ENCODE data around the gene ZSWIM3. TPM values are rescaled to one million over a fixed set of nuclear protein-coding genes. Genes with fewer than 3 reads are reported as not detected.
"Not testable (repeated sequence)": the region's sequence is repeated elsewhere in the genome, so short reads cannot be mapped to it uniquely, and the experiment has no call there.

ZSWIM3 gene
- polyA plus RNA-seq, 3 donors from 2014 or later = 1.2 to 3.1 TPM; not detected in 1

- peak overlapping the region; percentile 69 to 82 (median 77) for H3K4me3 Mint-ChIP-seq
- H3K4me1 Mint-ChIP-seq = peaks cover 11 to 13% of the 10 kb centered on the region in 2 donors
- no peaks in the 10 kb centered on the region for H3K36me3 Mint-ChIP-seq
- peaks cover 0 to 2% (median 0%) of the 10 kb centered on the region in 6 donors for H3K9me3 Mint-ChIP-seq
- H3K27me3 Mint-ChIP-seq (ENCODE audit: low read depth in 3 of 3) = peaks cover 8 to 18% (median 11%) of the 10 kb centered on the region in 3 donors
- DNase-seq = peak; percentile 22 to 31 (median 28)
- peak overlapping the region in 2 of 6 donors; percentile 69 for H3K27ac Mint-ChIP-seq
Observed at GRCh38 chr20:45823949-45824835, 33.2 kb upstream of the ZSWIM3 start.

- peaks cover 11 to 13% of the 10 kb centered on the region in 2 donors for H3K4me1 Mint-ChIP-seq
- DNase-seq = no peak
- H3K9me3 Mint-ChIP-seq = peaks cover 0 to 2% (median 0%) of the 10 kb centered on the region in 6 donors
- H3K36me3 Mint-ChIP-seq = no peaks in the 10 kb centered on the region
- no peak overlapping the region for H3K4me3 Mint-ChIP-seq
- H3K27me3 Mint-ChIP-seq (ENCODE audit: low read depth in 3 of 3) = peaks cover 6 to 11% (median 11%) of the 10 kb centered on the region in 3 donors
- no peak overlapping the region for H3K27ac Mint-ChIP-seq
Observed at GRCh38 chr20:45826381-45827019, 30.9 kb upstream of the ZSWIM3 start.

- no peak within 1 kb of the TSS for H3K4me3 Mint-ChIP-seq
- H3K4me1 Mint-ChIP-seq = peaks cover 11 to 13% of the 10 kb centered on the region in 2 donors
- no peak for DNase-seq
- H3K9me3 Mint-ChIP-seq = peaks cover 0 to 2% (median 0%) of the 10 kb centered on the region in 6 donors
- no peaks in the 10 kb centered on the region for H3K36me3 Mint-ChIP-seq
- peaks cover 6 to 11% (median 10%) of the 10 kb centered on the region in 3 donors for H3K27me3 Mint-ChIP-seq (ENCODE audit: low read depth in 3 of 3)
- H3K27ac Mint-ChIP-seq = no peak within 1 kb of the TSS
Observed at GRCh38 chr20:45827030-45827652, 30.3 kb upstream of the ZSWIM3 start, which contains the start of gene TNNC2. TNNC2 (minus strand) TSS chr20:45827312; CDS start chr20:45827248, 64 bp downstream.

- H3K27ac Mint-ChIP-seq = no peak overlapping the region
- peaks cover 11 to 14% of the 10 kb centered on the region in 2 donors for H3K4me1 Mint-ChIP-seq
- no peaks in the 10 kb centered on the region for H3K36me3 Mint-ChIP-seq
- no peak overlapping the region for H3K4me3 Mint-ChIP-seq
- DNase-seq = no peak
- H3K9me3 Mint-ChIP-seq = peaks cover 0 to 2% (median 0%) of the 10 kb centered on the region in 6 donors
- peaks cover 6 to 10% (median 9%) of the 10 kb centered on the region in 3 donors for H3K27me3 Mint-ChIP-seq (ENCODE audit: low read depth in 3 of 3)
Observed at GRCh38 chr20:45827712-45828111, 29.7 kb upstream of the ZSWIM3 start.

GRCh38 chr20:45828589-45828988, 28.8 kb upstream of the ZSWIM3 start:
- Mint-ChIP-seq H3K9me3 (peaks cover 0 to 2% (median 0%) of the 10 kb centered on the region in 6 donors), H3K4me3 (no peak overlapping the region), H3K27ac (no peak overlapping the region), H3K27me3 (ENCODE audit: low read depth in 3 of 3) (peaks cover 6 to 9% (median 6%) of the 10 kb centered on the region in 3 donors), H3K4me1 (peaks cover 17 to 20% of the 10 kb centered on the region in 2 donors), H3K36me3 (no peaks in the 10 kb centered on the region)
- no peak for DNase-seq

- H3K9me3 Mint-ChIP-seq; H3K4me1 Mint-ChIP-seq; H3K4me3 Mint-ChIP-seq; DNase-seq; H3K27ac Mint-ChIP-seq; H3K27me3 Mint-ChIP-seq (ENCODE audit: low read depth in 3 of 3); H3K36me3 Mint-ChIP-seq: not testable (repeated sequence)
Observed at GRCh38 chr20:45829673-45830106, 27.7 kb upstream of the ZSWIM3 start.

GRCh38 chr20:45832619-45833018, 24.8 kb upstream of the ZSWIM3 start:
- Mint-ChIP-seq H3K9me3 (peaks cover 0 to 2% (median 0%) of the 10 kb centered on the region in 6 donors), H3K27me3 (ENCODE audit: low read depth in 3 of 3) (no peaks in the 10 kb centered on the region), H3K27ac (no peak overlapping the region), H3K4me3 (peak overlapping the region; percentile 59 to 86 (median 78)), H3K4me1 (peaks cover 9 to 12% of the 10 kb centered on the region in 2 donors), H3K36me3 (no peaks in the 10 kb centered on the region)
- DNase-seq = no peak

- DNase-seq = peak; percentile 15 to 31 (median 30)
Observed at GRCh38 chr20:45833030-45833882, 24.2 kb upstream of the ZSWIM3 start, which contains the start of gene SNX21. SNX21 (plus strand) TSS chr20:45833799; CDS start chr20:45833920, 121 bp downstream.

GRCh38 chr20:45833883-45834796, 23.3 kb upstream of the ZSWIM3 start:
- H3K27ac Mint-ChIP-seq = no peak overlapping the region
- H3K4me1 Mint-ChIP-seq = peaks cover 9 to 12% of the 10 kb centered on the region in 2 donors
- H3K9me3 Mint-ChIP-seq = no peaks in the 10 kb centered on the region

More at GRCh38 chr20:45833030-45833882, 24.2 kb upstream of the ZSWIM3 start, which contains the start of gene SNX21:
- Mint-ChIP-seq H3K4me1 (peaks cover 9 to 12% of the 10 kb centered on the region in 2 donors), H3K9me3 (peaks cover 0 to under 1% (median 0%) of the 10 kb centered on the region in 6 donors), H3K27me3 (ENCODE audit: low read depth in 3 of 3) (no peaks in the 10 kb centered on the region), H3K36me3 (no peaks in the 10 kb centered on the region), H3K27ac (peak within 1 kb of the TSS in 3 of 6 donors; percentile 3 to 66 (median 32)), H3K4me3 (peak within 1 kb of the TSS; percentile 75 to 86 (median 83))

GRCh38 chr20:45834797-45835161, 22.6 kb upstream of the ZSWIM3 start:
- Mint-ChIP-seq H3K4me1 (peaks cover 9 to 12% of the 10 kb centered on the region in 2 donors), H3K27me3 (ENCODE audit: low read depth in 3 of 3) (no peaks in the 10 kb centered on the region), H3K9me3 (no peaks in the 10 kb centered on the region), H3K4me3 (peak overlapping the region; percentile 60 to 83 (median 64)), H3K36me3 (no peaks in the 10 kb centered on the region), H3K27ac (no peak overlapping the region)
- no peak for DNase-seq

More at GRCh38 chr20:45833883-45834796, 23.3 kb upstream of the ZSWIM3 start:
- H3K4me3 Mint-ChIP-seq = peak overlapping the region; percentile 60 to 86 (median 83)
- H3K27me3 Mint-ChIP-seq (ENCODE audit: low read depth in 3 of 3) = no peaks in the 10 kb centered on the region
- H3K36me3 Mint-ChIP-seq = no peaks in the 10 kb centered on the region
- DNase-seq = peak; percentile 35 to 44 (median 42)

- H3K27ac Mint-ChIP-seq = no peak overlapping the region
- no peak for DNase-seq
- H3K9me3 Mint-ChIP-seq = no peaks in the 10 kb centered on the region
Observed at GRCh38 chr20:45835329-45835765, 22.1 kb upstream of the ZSWIM3 start.

GRCh38 chr20:45835825-45836224, 21.6 kb upstream of the ZSWIM3 start:
- Mint-ChIP-seq H3K4me3 (peak overlapping the region in 2 of 5 donors; percentile 29 to 51), H3K27me3 (ENCODE audit: low read depth in 3 of 3) (no peaks in the 10 kb centered on the region), H3K4me1 (peaks cover 9 to 12% of the 10 kb centered on the region in 2 donors), H3K27ac (no peak overlapping the region), H3K9me3 (no peaks in the 10 kb centered on the region), H3K36me3 (no peaks in the 10 kb centered on the region)
- no peak for DNase-seq

More at GRCh38 chr20:45835329-45835765, 22.1 kb upstream of the ZSWIM3 start:
- no peaks in the 10 kb centered on the region for H3K36me3 Mint-ChIP-seq
- no peaks in the 10 kb centered on the region for H3K27me3 Mint-ChIP-seq (ENCODE audit: low read depth in 3 of 3)
- H3K4me3 Mint-ChIP-seq = peak overlapping the region in 4 of 5 donors; percentile 29 to 83 (median 56)
- H3K4me1 Mint-ChIP-seq = peaks cover 9 to 12% of the 10 kb centered on the region in 2 donors
